PFSK-1 (cell line): ENCODE results near the gene DHPS.
A peak's percentile ranks its signal among the peaks of the same experiment; 100 is the strongest.

Experiments used
- POLR2AphosphoS5 ChIP-seq: IDR thresholded peaks from 2 replicates; pipeline ENCODE4 v1.6.1; 2012; ENCODE audit warnings: low read depth, mild to moderate bottlenecking, control low read depth, low read length, moderate library complexity
- SIN3A ChIP-seq: IDR thresholded peaks from 2 replicates; pipeline ENCODE4 v1.6.1; 2012; ENCODE audit warnings: mild to moderate bottlenecking, low read length, moderate library complexity, borderline replicate concordance; ENCODE audit not compliant: insufficient read depth
- TF ChIP-seq, protein P1 (sequence below), 2 experiments: IDR thresholded peaks; 2 replicates each; pipeline versions ENCODE4 v1.6.1 to v1.8.0; 2011 to 2012; ENCODE audit warnings: low read depth in 2 of 2, low read length in 2 of 2, control low read depth in 1 of 2, inconsistent platforms in 1 of 2, mild to moderate bottlenecking in 1 of 2, moderate library complexity in 1 of 2; ENCODE audit not compliant: insufficient read depth in 1 of 2

DNA sequence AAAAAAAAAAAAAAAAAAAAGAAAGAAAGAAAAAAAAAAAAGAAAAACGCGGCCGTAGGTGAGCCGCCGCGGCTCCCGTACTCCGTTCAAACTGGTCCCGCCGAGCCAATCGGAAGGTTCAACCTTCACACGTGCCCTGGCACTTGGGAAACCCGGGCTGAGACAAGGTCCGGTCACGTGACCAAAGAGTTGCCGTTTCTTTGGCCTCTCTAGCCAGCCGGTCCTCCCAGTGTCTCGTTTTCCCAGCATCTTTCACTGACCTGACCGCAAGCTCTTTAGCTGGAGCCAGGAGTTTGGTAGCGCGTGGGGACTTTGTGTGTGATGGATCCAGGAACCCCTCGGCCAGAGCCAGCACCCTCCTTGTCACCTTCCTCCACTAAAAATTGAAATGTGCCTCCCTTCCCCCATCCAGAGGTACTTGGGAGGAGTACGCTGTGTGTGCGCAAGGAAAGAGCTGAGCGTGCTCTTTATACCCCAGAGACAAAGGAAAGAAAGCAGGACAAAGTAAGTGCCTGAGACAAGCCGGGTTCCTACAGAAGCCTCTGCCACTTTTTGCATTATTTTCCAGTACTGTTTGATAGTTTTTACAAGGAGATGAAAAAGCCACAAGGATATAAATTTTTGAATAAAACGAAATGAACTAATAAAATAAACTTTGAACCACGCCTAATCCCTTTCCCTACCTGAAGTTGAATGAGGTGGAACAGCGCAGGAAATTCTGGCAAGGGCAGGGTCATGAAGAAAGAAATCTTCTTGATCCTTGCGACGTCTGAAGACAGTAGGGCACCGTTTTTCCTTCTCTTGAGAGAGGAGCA is 41.1 kb upstream of the DHPS start:
- peak; percentile 91; the same call in 1 of the 2 replicates for TF ChIP-seq SIN3A
- peak; percentile 92 for TF ChIP-seq POLR2AphosphoS5
- TF ChIP-seq, protein P1, sequence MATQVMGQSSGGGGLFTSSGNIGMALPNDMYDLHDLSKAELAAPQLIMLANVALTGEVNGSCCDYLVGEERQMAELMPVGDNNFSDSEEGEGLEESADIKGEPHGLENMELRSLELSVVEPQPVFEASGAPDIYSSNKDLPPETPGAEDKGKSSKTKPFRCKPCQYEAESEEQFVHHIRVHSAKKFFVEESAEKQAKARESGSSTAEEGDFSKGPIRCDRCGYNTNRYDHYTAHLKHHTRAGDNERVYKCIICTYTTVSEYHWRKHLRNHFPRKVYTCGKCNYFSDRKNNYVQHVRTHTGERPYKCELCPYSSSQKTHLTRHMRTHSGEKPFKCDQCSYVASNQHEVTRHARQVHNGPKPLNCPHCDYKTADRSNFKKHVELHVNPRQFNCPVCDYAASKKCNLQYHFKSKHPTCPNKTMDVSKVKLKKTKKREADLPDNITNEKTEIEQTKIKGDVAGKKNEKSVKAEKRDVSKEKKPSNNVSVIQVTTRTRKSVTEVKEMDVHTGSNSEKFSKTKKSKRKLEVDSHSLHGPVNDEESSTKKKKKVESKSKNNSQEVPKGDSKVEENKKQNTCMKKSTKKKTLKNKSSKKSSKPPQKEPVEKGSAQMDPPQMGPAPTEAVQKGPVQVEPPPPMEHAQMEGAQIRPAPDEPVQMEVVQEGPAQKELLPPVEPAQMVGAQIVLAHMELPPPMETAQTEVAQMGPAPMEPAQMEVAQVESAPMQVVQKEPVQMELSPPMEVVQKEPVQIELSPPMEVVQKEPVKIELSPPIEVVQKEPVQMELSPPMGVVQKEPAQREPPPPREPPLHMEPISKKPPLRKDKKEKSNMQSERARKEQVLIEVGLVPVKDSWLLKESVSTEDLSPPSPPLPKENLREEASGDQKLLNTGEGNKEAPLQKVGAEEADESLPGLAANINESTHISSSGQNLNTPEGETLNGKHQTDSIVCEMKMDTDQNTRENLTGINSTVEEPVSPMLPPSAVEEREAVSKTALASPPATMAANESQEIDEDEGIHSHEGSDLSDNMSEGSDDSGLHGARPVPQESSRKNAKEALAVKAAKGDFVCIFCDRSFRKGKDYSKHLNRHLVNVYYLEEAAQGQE (IDR thresholded peaks at IDR 0.05; ENCODE audit: insufficient read depth in 1 of 2, low read depth in 2 of 2, low read length in 2 of 2) = no peak
